Right atrium auricular region (tissue), 2 donors: ENCODE measurements around the gene RB1. TPM values are rescaled to one million over a fixed set of nuclear protein-coding genes. Genes with fewer than 3 reads are reported as not detected.
"Not testable (repeated sequence)": the region's sequence is repeated elsewhere in the genome, so short reads cannot be mapped to it uniquely, and the experiment has no call there.

ENCODE experiments used
- DNase-seq: peaks from one replicate; pipeline ENCODE4 v3.0.0-alpha.2; 2019; ENCODE audit warnings: low spot score
- H3K27ac ChIP-seq, 2 donors: fragments of 200-600 bp; sonication (generic); 1 replicate in 1 of 2; 2 replicates in 1 of 2; pipeline ENCODE4 v1.5.1; 2016 to 2019
- H3K27me3 ChIP-seq, 2 donors: fragments of 200-600 bp; sonication (generic); one replicate each; pipeline versions ENCODE4 v1.5.1 to v1.6.0; 2017 to 2019
- H3K36me3 ChIP-seq: fragments of 200-600 bp; sonication (generic); one replicate; pipeline ENCODE4 v1.5.1; 2016
- H3K4me1 ChIP-seq, 2 donors: fragments of 200-600 bp; sonication (generic); one replicate each; pipeline versions ENCODE4 v1.5.1 to v1.6.0; 2017 to 2019
- H3K4me3 ChIP-seq, 2 donors: fragments of 200-600 bp; sonication (generic); 1 replicate in 1 of 2; 2 replicates in 1 of 2; pipeline ENCODE4 v1.5.1; 2017 to 2019; ENCODE audit warnings: mild to moderate bottlenecking in 1 of 2, moderate library complexity in 1 of 2
- H3K9me3 ChIP-seq, 2 donors: fragments of 200-600 bp; sonication (generic); one replicate each; pipeline ENCODE4 v1.5.1; 2019
- CTCF ChIP-seq, 2 donors: fragments of 200-600 bp; sonication (generic); IDR thresholded peaks; one replicate each; pipeline ENCODE4 v1.5.1; 2019; ENCODE audit warnings: antibody characterized with exemption in 2 of 2
- total RNA-seq, 2 donors: library from RNA; depleted of rRNA; stranded (reverse); fragments of >200 nt; gene quantifications; one replicate each; pipeline ENCODE4 v1.1.0, GENCODE V29; 2016

The RB1 gene
- total RNA-seq, 2 donors from 2014 or later = 24.3 to 27.1 TPM

GRCh38 chr13:48411147-48411794, 107.7 kb downstream of the RB1 start:
- no peaks in the 10 kb centered on the region for H3K9me3 ChIP-seq
- H3K27me3 ChIP-seq = no peaks in the 10 kb centered on the region
- no peak for TF ChIP-seq CTCF (IDR thresholded peaks at IDR 0.05)
- peak overlapping the region; percentile 74 to 75 for H3K27ac ChIP-seq
- DNase-seq = no peak
- H3K4me1 ChIP-seq = peaks cover 0 to 4% of the 10 kb centered on the region in 2 donors
- peak overlapping the region; percentile 45 to 51 for H3K4me3 ChIP-seq
- no peaks in the 10 kb centered on the region for H3K36me3 ChIP-seq

GRCh38 chr13:48411841-48412531, 108.4 kb downstream of the RB1 start:
- Histone ChIP-seq H3K27me3 (no peaks in the 10 kb centered on the region), H3K4me1 (peaks cover 0 to 4% of the 10 kb centered on the region in 2 donors), H3K9me3 (no peaks in the 10 kb centered on the region), H3K4me3 (peak overlapping the region; percentile 45 to 51), H3K27ac (peak overlapping the region; percentile 74 to 75), H3K36me3 (no peaks in the 10 kb centered on the region)
- no peak for DNase-seq
- no peak for TF ChIP-seq CTCF (IDR thresholded peaks at IDR 0.05)

- H3K27ac ChIP-seq = peak within 1 kb of the TSS; percentile 74 to 75
- no peak for TF ChIP-seq CTCF (IDR thresholded peaks at IDR 0.05)
- no peak for DNase-seq
- H3K27me3 ChIP-seq = no peaks in the 10 kb centered on the region
- H3K9me3 ChIP-seq = no peaks in the 10 kb centered on the region
- no peaks in the 10 kb centered on the region for H3K4me1 ChIP-seq
- H3K4me3 ChIP-seq = peak within 1 kb of the TSS; percentile 45 to 51
- H3K36me3 ChIP-seq = no peaks in the 10 kb centered on the region
These were observed 109.4 kb downstream of the RB1 start, which contains the start of gene LPAR6 for GRCh38 chr13:48412881-48413351. TSS of gene LPAR6 (minus strand) at chr13:48413113. CDS start at chr13:48412423, 690 bp downstream.

- Histone ChIP-seq H3K36me3 (no peaks in the 10 kb centered on the region), H3K27ac (no peak overlapping the region), H3K4me1 (no peaks in the 10 kb centered on the region), H3K27me3 (no peaks in the 10 kb centered on the region), H3K4me3 (no peak overlapping the region), H3K9me3 (no peaks in the 10 kb centered on the region)
- no peak for DNase-seq
- TF ChIP-seq CTCF (IDR thresholded peaks at IDR 0.05) = no peak
These were observed 111.0 kb downstream of the RB1 start for GRCh38 chr13:48414501-48414900.

- H3K27me3 ChIP-seq = no peaks in the 10 kb centered on the region
- no peak overlapping the region for H3K27ac ChIP-seq
- H3K9me3 ChIP-seq = no peaks in the 10 kb centered on the region
- no peak for TF ChIP-seq CTCF (IDR thresholded peaks at IDR 0.05)
- H3K36me3 ChIP-seq = no peaks in the 10 kb centered on the region
- no peak overlapping the region for H3K4me3 ChIP-seq
- no peak for DNase-seq
- no peaks in the 10 kb centered on the region for H3K4me1 ChIP-seq
These were observed 112.0 kb downstream of the RB1 start for GRCh38 chr13:48415516-48415915.

DNA sequence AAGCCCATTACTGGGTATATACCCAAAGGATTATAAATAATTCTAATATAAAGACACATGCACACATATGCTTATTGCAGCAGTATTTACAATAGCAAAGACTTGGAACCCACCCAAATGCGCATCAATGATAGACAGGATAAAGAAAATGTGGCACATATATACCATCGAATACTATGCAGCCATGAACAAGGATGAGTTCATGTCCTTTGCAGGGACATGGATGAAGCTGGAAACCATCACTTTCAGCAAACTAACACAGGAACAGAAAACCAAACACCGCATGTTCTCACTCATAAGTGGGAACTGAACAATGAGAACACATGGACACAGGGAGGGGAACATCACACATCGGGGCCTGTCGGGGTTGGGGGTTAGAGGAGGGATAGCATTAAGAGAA, 118.5 kb downstream of the RB1 start:
- not testable (repeated sequence) for H3K27me3 ChIP-seq, H3K4me3 ChIP-seq, DNase-seq, H3K36me3 ChIP-seq, H3K27ac ChIP-seq, H3K4me1 ChIP-seq, H3K9me3 ChIP-seq
